ENCODE results near the gene CAPN10.

DNA sequence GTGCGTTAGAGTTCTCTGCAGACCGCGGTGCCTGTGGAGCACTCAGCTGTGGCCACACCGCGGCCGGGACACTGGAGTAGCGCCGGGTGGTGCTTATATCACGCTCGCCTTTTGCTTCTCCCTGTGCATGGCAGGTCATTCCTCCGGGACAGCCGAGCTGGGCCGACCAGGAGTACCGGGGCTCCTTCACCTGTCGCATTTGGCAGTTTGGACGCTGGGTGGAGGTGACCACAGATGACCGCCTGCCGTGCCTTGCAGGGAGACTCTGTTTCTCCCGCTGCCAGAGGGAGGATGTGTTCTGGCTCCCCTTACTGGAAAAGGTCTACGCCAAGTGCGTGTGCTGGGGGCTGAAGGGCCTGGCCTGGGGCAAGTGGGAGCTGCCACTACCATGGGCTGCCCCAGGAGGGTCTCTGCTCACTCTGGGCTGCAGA, 4.2 kb downstream of the CAPN10 start:
- TF ChIP-seq, protein P1, sequence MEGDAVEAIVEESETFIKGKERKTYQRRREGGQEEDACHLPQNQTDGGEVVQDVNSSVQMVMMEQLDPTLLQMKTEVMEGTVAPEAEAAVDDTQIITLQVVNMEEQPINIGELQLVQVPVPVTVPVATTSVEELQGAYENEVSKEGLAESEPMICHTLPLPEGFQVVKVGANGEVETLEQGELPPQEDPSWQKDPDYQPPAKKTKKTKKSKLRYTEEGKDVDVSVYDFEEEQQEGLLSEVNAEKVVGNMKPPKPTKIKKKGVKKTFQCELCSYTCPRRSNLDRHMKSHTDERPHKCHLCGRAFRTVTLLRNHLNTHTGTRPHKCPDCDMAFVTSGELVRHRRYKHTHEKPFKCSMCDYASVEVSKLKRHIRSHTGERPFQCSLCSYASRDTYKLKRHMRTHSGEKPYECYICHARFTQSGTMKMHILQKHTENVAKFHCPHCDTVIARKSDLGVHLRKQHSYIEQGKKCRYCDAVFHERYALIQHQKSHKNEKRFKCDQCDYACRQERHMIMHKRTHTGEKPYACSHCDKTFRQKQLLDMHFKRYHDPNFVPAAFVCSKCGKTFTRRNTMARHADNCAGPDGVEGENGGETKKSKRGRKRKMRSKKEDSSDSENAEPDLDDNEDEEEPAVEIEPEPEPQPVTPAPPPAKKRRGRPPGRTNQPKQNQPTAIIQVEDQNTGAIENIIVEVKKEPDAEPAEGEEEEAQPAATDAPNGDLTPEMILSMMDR (IDR thresholded peaks at IDR 0.05), result no peak
- TF ChIP-seq POLR2A (IDR thresholded peaks at IDR 0.05) (no peak), EP300 (IDR thresholded peaks at IDR 0.05; ENCODE audit: low read depth) (no peak), POLR2AphosphoS5 (IDR thresholded peaks at IDR 0.05) (no peak)
